GM19043 (cell line): Measurements from ENCODE around the gene ZAR1L.
A peak's percentile ranks its signal among the peaks of the same experiment; 100 is the strongest.

Source experiments
- ATAC-seq: cut with Tn5 transposase; IDR thresholded peaks from one replicate; pipeline ENCODE4 v1.9.1; 2021; ENCODE audit warnings: low read depth; ENCODE audit not compliant: unreplicated experiment

ZAR1L gene

GRCh38 chr13:32302461-32302860, 12.7 kb downstream of the ZAR1L start:
- ATAC-seq, result no peak

DNA sequence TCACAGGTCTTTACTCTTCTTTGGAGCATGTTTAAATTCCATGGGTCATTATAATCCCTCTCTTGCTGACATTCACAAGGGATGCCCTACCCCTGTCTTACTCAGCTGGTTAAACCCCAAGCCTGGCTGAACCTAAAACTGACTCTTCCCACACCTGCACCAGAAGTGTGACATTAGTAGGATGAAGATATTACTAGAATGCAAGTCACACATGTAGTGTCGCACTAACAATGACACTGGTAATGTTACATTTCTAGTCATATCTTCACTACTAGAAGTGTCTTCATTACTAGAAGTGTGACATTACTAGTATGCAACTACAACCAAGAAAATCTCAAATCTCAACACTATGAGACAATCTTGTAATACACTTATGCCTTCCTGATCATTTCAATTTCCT, 14.2 kb downstream of the ZAR1L start:
- no peak for ATAC-seq

GRCh38 chr13:32300406-32300805, 14.8 kb downstream of the ZAR1L start:
- no peak for ATAC-seq

GRCh38 chr13:32299893-32300292, 15.3 kb downstream of the ZAR1L start:
- no peak for ATAC-seq

DNA sequence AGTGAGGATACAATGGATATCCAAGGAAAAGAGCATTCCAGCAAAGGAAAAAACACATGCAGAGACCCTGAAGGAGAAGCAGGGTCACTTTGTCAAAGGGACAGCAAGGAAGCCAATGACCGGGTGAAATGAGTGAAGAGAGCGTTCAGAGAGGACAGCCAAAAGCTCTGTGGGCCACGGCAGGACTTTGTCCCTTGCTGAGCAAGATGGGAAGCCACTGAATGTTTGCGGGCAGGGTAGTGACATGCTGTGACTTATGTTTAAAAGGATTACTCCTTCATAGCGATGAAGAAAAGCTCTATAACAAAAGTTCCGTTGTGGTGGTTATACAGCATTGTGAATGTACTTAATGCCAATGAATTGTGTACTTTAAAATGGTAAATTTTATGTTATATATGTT, 16.5 kb downstream of the ZAR1L start:
- no peak for ATAC-seq

DNA sequence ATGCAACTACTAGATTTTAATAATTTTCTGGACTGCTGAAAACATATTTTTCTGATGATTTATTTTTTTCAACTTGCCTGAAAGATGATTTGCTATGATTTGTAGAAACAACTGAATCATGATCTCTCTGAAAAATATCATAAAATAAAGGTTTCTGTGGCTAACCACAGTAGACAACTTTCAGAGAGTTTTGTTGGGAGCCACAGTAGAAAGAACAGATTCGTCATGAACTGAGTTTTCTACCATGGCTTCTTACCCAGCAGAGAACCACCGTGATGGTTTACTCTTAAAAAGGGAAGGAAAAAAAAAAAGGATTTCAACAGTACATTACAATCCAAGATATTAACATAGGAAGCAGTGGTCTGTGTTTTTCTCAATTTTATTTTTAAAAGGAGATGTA, 18.0 kb downstream of the ZAR1L start:
- ATAC-seq, result no peak

DNA sequence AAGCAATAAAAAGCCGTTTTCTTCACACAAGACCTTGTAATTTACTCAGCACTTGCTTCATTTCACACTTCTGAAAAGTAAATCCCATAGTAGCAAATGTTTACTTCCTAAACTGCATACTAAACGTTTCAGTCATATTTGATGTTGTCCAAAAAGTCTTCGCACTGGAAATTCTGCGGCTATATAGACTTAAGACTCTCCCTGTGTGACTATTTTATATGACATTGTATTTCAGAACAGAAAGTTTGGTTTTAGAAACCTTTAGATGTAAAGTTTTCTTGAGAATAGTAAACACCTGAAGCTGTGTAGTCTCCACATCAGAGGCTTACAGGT, 29.6 kb downstream of the ZAR1L start:
- no peak for ATAC-seq

DNA sequence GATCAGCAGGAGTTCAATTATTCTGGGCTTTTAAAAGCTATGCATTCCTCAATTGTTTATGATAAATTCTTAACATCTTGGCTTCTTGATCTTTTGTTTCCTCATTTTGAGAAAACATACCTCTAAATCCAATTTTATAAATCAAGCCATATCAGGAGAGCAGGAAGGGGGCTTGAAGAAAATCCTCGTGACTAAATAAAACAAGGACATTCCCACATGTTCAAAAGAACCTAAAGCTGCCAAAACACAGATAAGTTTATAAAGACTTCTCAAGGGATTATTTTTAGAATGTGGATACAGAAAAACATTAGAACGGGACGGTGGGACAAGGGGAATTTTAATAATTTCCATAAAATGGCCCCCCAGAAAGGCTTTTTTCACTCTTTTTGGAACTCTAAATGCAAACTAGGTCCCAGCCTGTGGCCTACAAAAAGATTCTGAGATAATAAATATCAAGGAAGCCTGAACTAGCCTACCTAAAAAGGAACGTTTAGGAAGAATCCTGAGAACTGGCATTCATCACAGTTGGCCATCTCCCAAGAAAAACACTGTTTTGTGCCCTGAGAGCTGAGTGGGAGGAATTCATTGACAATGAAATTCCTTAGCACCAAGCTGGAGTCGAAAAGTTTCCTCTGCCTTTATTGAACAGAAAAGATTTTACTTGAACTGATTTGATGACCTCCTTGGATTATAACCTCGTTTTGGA, 30.1 kb downstream of the ZAR1L start:
- no peak for ATAC-seq

DNA sequence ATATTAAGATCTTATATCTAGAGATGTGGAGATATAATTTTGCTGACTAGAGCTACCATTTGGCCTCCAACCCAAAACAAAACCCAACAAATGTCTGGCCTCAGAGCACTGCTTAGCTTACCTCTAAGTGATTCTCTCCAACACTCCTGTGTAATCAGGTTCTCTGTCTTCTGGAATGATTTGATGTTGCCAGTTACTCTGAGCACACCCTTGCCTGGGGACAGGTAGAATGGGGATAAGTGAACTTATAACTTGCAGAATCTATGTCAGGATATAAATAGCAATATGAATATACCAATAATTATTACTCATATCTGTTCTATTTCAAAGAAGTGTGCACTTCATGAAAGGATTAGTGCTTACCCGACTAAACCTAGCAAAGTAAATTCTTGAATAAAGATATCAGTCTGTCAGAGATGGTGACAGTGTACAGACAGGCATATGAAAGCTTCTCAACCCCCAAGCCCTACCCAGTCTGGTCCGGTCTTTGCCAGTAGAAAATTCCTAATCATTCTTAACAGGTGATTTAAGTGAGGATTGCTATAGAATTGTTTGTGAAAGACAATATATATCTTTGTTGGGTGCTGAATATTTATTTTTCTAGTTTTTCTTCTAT, 33.0 kb downstream of the ZAR1L start:
- ATAC-seq, result no peak

DNA sequence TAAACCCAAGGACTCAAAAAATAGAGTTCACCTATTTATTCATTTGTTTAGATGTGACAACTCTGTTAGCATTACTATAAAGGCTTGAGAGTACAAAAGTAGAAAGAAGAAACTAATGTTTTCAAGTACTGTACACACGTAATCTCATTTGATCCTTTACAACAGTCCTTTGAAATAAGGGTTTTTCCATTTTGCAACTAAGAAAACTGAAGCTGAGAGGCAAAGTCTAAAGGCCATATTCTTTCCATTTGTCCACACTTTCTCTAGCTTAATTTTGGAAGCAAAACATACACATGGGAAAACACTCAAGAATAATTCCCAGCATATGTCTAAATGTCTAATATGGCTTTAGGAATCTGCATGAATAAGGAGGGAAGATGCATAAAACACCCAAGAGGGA, 34.1 kb downstream of the ZAR1L start:
- ATAC-seq, result no peak

GRCh38 chr13:32278426-32278825, 36.7 kb downstream of the ZAR1L start:
- ATAC-seq, result no peak

DNA sequence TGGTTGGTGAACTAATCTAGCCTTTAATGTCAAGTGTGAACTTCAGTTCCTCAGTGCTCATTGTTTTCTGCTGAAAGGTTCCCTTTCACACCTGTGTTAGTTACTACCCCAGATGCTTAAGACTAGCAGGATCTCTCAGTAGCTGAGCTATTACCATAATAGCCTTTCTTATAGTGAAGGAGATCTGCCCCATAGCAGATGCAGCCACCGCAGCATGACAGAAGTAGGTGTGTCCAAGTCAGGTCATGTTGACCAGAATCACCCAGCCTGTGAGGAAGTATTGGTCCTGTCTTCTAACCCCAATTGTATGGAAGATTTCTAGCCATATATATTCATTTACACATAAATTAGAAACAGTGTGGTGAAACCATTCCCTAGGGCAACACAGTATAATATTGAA, 37.3 kb downstream of the ZAR1L start:
- no peak for ATAC-seq

DNA sequence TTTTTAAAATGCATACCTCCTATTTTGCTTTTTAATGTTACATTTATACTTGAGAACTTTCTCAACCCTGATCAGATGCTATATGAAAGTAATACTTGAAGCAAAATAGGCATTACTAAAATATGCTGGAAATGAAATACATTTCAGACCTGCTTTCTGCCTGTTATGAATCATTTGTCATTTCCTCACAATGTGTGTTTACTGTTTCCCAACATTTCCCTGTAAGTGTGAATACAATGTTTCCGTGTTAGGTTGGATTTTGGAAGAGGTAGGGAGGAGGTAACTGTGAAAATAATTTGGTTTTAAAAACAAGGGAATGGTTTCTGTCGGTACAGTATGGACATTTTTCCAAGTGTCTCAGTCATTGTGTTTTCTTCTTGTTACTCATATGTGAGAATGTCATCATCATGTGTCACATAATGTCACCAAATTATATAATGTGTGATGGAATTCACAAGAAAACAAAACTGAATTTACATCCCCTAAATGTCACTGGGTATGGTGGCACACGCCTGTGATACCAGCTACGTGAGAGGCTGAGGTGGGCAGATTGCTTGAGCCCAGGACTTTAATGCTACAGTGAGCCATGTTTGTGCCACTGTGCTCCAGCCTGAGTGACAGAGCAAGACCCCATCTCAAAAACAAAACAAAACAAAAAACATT, 43.0 kb downstream of the ZAR1L start:
- no peak for ATAC-seq

- ATAC-seq, result peak; percentile 75
Measured at GRCh38 chr13:32267836-32268439, 47.2 kb downstream of the ZAR1L start.

DNA sequence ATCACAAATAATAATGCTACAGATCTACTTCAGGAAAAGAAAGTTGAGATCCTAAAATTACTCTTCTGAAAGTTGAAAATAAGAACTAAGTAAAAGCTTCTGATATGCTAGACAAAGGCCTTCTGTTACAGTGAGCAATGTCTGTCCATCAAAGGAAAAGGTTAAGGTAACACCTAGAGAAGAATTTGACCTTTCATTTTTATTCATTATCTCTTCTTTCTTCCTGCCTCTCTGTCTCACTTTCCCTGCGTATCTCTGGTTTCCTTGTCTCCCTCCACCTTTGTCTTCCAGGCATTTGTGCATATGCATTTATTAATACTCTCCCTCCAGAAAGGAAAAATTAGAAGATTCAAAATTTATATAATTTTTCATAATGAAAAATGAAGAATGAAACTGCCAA, 49.0 kb downstream of the ZAR1L start:
- no peak for ATAC-seq

DNA sequence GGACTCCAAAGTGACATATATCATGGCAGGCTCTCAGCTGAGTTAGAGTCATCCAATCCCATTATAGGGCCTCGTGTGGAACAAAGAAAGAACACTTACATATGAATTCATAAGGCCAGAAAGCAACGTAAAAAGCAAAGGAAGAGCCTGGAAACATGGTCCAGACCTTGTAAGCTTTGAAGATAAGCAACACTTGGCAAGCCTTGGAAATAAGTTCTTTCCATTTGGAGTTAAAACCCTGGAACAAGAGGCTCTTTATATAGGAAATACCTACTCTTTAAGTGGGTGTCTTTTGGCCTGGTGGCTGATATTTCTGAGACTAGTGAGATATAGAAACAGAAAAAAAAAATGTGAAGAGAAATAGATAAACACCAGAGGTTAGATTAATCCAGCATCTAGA, 49.4 kb downstream of the ZAR1L start:
- no peak for ATAC-seq

DNA sequence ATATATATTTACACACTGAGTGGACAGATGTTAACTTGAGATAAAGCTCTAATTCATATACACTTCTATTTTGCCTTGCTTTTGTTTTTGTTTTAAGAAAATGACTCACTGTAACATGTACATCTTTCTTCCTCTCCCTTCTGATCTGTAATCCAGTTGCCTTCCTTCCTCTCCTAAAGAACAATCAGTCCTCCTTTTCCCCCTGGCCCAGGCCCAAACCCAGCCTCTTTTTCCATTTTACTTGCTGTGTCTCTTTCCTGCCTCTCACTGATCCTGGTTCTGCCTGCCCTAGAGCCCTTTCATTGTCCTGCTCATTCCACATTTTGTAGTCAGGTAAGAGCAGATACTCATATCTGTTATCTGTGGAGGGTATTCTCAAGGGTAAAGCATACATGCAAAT, 50.8 kb downstream of the ZAR1L start:
- ATAC-seq, result no peak

DNA sequence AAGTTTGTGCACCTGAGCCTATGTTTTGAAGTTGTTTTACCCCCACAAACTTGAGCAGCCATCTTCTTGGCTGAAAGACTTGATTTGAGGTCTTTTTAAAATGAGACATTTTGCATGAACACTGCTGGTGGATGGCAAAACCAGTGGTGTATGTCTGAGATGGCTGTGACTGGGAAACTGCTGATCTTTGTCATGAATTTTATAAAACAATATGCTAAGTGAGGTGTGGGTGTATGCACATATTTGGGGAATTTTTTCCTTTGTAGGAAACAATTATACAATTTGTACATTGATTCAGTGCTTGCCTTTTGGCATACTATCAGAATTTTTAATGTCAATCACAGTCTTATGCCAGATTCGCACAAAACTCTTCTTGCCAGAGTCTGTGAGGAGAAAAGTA, 52.5 kb downstream of the ZAR1L start:
- no peak for ATAC-seq

DNA sequence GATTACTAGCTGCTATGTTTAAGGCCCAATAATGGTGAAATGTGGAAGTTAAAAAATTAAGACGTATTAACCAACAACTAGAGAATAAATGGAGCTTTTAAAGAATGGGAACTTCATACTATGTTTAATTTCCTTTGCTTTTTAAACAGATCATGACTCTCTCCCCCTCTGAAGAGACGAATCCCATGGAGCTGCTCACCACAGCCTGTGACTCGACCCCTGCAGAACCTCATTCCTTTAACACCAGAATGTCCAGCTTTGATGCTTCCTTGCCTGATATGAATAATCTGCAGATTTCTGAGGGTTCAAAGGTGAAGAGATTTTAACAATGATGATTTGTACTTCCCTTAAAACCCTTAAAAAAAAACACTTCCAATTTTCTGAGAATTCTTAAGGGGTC, 53.0 kb downstream of the ZAR1L start:
- ATAC-seq, result no peak

DNA sequence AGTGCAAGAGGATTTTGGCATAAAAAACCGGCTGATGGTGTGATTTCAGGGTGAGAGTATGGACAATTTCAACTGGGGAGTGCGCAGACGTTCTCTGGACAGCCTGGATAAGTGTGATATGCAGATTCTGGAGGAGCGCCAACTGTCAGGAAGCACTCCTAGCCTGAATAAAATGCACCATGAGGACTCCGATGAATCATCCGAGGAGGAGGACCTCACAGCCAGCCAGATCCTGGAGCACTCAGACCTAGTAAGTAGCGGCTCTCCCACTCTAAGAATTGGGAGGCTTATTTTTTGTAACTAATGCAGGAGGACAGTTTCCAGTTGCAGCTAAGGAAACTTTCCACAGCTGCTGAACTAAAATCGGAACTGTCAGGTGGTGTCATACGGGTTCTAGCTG, 53.6 kb downstream of the ZAR1L start:
- ATAC-seq, result no peak

DNA sequence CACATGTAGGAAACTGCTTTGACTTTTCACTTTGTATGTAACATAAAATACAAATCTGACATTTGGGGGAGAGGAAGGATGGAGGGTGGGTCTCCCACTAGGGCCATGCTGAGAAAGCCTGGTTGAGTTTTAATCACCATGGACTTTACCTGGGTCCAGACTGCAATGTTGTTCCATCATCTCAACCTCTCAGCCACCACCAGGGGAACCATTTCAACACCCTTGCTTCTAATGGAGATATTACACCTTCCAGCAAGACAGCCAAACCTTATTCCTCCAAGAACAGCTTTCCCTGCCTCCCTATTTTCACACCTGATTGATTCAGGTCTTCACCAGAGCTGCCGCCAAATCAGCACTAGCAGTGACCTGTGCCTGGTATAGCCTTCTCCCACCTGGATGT, 56.0 kb downstream of the ZAR1L start:
- no peak for ATAC-seq

DNA sequence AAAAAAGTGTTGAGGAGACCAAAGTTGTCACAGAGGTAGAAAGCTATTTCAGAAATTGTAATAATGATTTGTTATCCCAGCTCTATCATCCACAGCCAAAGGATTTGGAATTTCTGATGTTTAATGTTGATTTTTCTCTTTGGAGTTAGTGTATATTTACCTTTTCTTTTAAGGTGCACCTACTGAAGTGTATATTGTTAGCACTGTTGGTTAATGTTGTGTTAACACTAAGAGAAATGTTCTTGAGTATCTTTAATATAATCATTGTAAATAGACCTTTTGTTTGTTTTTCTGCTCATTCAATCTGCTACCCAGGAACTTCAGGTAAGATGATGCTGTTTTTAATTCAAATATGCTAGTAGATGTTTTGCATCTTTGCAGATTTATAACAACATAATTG, 57.5 kb downstream of the ZAR1L start:
- no peak for ATAC-seq
